ENCODE results near the gene METTL15.

DNA sequence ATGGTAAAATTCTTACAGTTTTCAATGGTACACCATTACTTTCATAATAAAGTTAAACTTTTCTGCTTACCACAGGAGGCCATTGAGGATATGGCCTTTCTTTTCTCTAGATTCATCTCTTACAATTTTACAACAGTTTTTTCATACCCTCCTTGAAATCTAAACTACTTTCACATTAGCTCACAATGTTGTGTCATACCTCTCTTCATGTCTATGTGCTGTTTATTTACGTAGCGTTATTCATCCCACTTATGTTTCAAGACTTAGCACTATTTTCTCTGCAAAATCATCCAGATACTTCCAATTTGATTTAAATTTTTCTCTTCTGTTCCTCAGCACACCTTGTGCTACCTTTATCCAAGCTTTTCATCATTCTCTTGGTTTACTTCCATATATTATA, 123.3 kb downstream of the METTL15 start:
- TF ChIP-seq, protein P1, sequence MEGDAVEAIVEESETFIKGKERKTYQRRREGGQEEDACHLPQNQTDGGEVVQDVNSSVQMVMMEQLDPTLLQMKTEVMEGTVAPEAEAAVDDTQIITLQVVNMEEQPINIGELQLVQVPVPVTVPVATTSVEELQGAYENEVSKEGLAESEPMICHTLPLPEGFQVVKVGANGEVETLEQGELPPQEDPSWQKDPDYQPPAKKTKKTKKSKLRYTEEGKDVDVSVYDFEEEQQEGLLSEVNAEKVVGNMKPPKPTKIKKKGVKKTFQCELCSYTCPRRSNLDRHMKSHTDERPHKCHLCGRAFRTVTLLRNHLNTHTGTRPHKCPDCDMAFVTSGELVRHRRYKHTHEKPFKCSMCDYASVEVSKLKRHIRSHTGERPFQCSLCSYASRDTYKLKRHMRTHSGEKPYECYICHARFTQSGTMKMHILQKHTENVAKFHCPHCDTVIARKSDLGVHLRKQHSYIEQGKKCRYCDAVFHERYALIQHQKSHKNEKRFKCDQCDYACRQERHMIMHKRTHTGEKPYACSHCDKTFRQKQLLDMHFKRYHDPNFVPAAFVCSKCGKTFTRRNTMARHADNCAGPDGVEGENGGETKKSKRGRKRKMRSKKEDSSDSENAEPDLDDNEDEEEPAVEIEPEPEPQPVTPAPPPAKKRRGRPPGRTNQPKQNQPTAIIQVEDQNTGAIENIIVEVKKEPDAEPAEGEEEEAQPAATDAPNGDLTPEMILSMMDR (IDR thresholded peaks at IDR 0.05; ENCODE audit: poor library complexity): no peak
- TF ChIP-seq EZH2 (IDR thresholded peaks at IDR 0.05; ENCODE audit: borderline replicate concordance): no peak

All from hepatocyte (in vitro differentiated cells).